GM19099 (cell line): Measurements from ENCODE around the gene ZNF787.

Experiments
- POLR2A ChIP-seq: IDR thresholded peaks from 3 replicates; pipeline ENCODE4 v1.6.1; 2011; ENCODE audit warnings: low read depth; ENCODE audit not compliant: insufficient read length; ENCODE audit errors: extremely low read depth

Gene ZNF787

DNA sequence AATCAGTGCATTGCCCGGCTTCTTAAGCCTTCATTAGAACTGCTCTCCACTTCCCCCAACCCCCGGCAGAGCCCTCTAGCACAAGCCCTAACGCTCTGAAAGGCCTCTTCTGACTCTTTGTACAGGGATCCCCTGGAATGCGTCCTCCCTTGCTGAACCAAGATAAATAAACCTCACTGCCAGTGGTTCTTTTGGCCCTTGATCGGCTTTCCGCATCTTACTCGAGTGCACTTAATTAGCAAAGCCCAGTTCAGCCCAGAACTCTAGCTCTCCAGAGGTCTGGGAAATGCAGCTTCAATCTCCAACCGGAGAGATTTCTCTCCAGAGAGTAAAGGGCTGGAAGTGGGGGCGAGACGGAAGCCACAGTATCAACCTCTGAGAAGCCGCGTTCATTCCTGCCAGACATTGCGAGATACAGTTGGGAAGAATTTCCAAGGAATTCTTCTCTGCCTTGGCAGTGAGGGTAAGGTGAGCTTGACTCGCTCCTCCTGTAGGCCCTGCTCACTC lies 11.3 kb upstream of the ZNF787 start:
- no peak for TF ChIP-seq POLR2A

DNA sequence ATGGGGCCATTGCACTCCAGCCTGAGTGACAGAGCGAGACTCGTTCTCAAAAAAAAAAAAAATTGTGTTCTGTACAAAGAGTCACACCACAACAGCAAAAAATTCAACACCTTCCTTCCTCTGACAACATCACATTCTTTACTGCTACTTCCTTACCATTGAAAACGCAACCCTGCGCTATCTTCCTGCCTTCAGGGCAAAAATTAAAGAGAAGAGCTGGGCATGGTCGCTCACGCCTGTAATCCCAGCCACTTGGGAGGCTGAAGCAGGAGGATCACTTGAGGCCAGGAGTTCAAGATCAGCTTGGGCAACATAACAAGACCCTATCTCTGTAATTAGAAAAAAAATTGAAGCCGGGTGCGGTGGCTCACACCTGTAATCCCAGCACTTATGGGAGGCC lies 10.6 kb upstream of the ZNF787 start:
- TF ChIP-seq POLR2A: no peak

GRCh38 chr19:56130006-56130405 lies 8.9 kb upstream of the ZNF787 start:
- TF ChIP-seq POLR2A: no peak

DNA sequence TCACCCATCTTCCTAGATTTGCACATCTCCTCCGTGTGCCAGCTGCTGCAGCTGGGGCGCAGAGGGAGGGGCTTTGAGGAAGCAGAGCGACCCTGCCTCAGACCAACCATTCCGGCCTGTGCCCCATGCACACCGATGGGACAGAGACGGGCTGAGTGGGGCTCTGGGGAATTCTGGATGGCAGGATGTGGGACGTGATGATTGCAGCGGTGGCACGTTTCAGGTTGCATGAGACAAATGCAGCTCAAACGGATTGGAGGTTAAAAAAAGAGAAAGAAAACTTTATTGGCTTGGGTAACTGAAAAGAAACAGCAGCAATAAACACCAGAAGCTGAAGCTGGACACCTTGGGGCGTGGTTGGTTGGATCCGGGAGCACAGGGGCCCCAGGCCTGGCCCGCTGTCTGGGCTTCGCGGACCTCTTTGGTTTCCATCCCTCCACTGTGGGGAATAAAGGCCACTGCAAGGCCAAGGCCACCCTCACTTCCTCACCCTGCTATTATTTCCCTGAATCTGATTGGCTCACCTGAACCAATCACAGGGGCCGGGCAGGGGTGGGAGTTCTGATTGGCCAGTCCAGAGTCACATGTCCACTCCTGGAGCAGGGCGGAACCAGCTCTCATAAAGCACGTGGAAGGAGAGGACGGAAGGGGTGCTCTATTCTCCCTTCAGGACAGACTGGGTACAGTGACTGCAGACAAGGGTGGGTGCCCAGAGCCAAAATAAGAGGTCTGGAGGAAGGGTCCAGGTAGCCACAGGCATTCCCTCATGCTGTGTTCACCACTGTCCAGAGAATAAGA lies 6.1 kb upstream of the ZNF787 start:
- TF ChIP-seq POLR2A: no peak

DNA sequence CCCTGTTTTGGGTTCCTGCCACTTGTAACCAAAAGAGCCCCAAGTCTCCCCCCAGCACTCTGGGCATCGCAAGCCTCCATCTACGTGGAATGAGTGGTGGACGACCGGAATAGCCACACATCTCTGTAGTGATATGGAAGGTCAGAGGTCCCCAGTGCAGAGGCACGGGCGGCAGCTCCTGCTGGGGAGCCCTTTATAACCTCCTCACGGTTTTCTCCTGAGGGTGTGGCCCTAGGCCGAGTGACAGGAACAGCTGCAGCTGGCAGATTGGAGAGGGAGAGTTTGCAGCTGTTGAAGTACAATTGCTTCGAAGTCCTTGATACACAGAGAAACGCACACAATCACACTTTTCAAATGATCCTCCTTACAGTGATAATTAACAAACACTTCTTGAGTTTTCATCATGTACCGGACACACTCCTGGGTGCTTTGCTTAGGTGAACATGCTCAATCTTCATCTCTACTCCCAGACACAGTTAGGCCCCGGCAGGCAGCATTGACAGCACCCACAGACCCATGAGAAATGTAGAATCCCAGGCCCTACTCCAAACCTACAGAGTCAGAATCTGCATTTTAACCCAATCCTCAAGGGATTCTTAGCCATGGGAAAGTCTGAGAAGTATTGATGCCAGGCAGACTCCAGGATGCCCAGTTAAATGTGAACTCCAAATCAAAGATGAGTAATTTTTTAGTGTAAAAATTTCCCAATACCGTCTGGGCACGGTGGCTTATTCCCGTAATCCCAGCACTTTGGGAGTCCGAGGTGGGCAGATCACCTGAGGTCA lies 4.9 kb upstream of the ZNF787 start:
- TF ChIP-seq POLR2A: no peak

DNA sequence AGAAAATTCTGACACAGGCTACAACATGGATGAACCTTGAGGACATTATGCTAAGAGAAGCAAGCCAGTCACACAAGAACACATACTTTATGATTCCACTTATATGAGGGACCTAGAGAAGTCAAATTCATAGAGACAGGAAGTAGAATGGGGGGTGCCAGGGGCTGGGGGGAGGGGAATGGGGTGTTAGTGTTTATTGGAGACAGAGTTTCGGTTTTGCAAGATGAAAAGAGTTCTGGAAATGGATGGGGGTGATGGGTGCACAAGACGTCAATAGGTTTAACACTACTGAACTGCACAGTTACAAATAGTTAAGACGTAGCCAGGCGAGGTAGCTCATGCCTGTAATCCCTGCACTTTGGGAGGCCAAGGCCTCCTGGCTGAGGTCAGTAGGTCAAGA lies 3.5 kb upstream of the ZNF787 start:
- TF ChIP-seq POLR2A: no peak

DNA sequence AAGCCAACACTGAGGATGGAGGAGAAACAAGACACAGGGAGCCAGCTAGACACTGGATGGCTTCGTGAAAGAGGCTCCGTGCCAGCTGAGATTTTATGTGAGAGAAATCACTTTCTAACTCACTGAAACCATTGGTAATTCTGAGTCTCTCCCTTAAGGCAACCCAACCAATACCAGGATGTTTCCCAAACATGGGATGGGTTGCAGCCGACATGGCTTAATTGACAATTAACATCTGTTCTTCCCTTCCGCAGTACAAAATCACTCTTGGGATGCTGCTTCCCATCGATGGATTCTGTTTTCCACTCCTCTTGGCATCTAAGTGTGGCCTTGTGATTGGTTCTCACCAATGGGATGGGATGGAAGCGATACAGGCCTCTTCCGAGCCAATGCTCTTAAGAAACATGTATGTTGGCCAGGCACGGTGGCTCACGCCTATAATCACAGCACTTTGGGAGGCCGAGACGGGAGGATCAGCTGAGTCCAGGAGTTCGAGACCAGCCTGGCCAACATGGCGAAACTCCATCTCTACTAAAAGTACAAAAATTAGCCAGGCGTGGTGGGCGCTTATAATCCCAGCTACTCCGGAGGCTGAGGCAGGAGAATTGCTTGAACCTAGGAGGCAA lies 2.3 kb upstream of the ZNF787 start:
- no peak for TF ChIP-seq POLR2A

GRCh38 chr19:56120371-56121179 lies 520 bp downstream of the ZNF787 start:
- TF ChIP-seq POLR2A: peak; percentile 47

- TF ChIP-seq POLR2A: no peak
Measured at GRCh38 chr19:56120002-56120370, 1.1 kb downstream of the ZNF787 start.

DNA sequence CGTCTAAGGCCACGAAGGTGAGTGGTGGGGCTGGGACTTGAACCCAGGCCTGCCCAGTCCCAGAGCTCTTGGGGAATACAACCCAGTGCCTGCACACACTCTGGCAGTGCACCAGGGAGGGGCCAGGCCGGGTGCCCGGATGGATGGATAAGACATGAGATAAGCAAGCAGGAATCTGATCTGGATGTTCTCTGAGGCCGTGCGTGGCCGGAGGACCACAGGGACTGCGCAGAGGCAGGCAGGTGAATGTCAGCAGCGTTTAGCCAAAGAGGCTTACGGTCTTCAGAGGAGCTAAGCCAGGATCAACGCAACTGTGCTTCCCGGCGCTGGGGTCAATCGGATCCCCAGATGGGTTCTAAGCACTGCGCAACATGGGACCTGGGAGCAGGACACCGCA lies 1.5 kb downstream of the ZNF787 start:
- no peak for TF ChIP-seq POLR2A

- no peak for TF ChIP-seq POLR2A
Measured at GRCh38 chr19:56118666-56119581, 2.2 kb downstream of the ZNF787 start.

DNA sequence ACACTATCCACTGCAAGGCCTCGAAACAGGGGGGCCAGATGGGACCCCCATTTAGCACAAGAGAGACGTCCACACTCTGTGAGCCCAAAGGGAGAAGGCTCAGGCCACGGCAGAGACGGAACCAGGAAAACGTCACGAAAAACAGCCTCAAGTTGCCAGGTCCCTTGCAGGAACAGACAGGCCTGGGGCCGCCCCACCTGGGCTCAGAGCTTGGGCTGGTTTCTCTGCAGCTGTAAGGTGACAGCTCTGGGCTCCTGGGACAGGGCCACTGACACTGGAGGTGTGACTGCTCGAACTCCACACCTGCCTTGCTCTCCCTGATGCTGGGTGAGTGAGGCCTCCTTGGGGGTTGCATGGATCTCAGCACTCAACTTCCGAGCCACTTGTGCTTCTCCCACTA lies 3.2 kb downstream of the ZNF787 start:
- no peak for TF ChIP-seq POLR2A

- no peak for TF ChIP-seq POLR2A
Measured at GRCh38 chr19:56117376-56117884, 3.7 kb downstream of the ZNF787 start.

DNA sequence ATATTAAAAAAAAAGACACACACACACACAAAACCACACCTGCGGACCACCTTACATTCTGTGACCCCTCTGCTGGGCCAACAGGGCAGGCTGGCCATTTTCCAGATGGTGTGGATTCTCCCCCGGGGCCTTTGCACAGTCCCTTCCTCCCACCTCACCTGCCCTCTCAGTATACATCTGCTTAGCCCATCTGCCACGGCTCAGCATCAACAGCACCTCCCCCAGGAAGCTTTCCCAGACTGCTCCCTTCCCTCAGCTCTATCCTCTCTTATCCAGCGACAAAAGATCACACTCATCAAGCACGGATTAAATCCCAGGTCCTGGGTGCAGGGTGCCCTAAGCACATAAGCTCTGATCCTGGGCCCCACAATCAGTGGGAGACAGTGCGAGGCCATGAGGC lies 4.5 kb downstream of the ZNF787 start:
- TF ChIP-seq POLR2A: no peak

GRCh38 chr19:56115490-56115889 lies 5.6 kb downstream of the ZNF787 start:
- TF ChIP-seq POLR2A: no peak
